Measurements from ENCODE around the gene KIF13A.

- TF ChIP-seq BHLHE40 (IDR thresholded peaks at IDR 0.05; ENCODE audit: borderline replicate concordance in 1 of 2, low read depth in 2 of 2, low read length in 1 of 2) = no peak
- no peak for TF ChIP-seq SPI1 (IDR thresholded peaks at IDR 0.05; ENCODE audit: borderline replicate concordance, insufficient read depth, low read depth, low read length)
- TF ChIP-seq POLR2A (IDR thresholded peaks at IDR 0.05; ENCODE audit: low read depth, low read length) = no peak
These were observed 8.0 kb upstream of the KIF13A start for GRCh38 chr6:17995414-17995813.

Measured in GM12878 (cell line).